Retinal pigment epithelial cell (primary cell): Measurements from ENCODE around the gene SYVN1.
"Not testable (repeated sequence)": the region's sequence is repeated elsewhere in the genome, so short reads cannot be mapped to it uniquely, and the experiment has no call there.

ENCODE experiments used
- DNase-seq: peaks from one replicate; pipeline ENCODE4 v3.0.0-alpha.2; 2010; ENCODE audit warnings: low read depth
- H3K4me3 ChIP-seq: 2 replicates; pipeline ENCODE4 v1.5.1; 2011; ENCODE audit warnings: mild to moderate bottlenecking, low read length, control low read depth, moderate library complexity
- TF ChIP-seq, protein P1 (sequence below): conservative IDR thresholded peaks from 2 replicates; pipeline ENCODE4 v1.5.1; 2011; ENCODE audit warnings: low read depth, low read length, control low read depth, inconsistent platforms

SYVN1 gene

DNA sequence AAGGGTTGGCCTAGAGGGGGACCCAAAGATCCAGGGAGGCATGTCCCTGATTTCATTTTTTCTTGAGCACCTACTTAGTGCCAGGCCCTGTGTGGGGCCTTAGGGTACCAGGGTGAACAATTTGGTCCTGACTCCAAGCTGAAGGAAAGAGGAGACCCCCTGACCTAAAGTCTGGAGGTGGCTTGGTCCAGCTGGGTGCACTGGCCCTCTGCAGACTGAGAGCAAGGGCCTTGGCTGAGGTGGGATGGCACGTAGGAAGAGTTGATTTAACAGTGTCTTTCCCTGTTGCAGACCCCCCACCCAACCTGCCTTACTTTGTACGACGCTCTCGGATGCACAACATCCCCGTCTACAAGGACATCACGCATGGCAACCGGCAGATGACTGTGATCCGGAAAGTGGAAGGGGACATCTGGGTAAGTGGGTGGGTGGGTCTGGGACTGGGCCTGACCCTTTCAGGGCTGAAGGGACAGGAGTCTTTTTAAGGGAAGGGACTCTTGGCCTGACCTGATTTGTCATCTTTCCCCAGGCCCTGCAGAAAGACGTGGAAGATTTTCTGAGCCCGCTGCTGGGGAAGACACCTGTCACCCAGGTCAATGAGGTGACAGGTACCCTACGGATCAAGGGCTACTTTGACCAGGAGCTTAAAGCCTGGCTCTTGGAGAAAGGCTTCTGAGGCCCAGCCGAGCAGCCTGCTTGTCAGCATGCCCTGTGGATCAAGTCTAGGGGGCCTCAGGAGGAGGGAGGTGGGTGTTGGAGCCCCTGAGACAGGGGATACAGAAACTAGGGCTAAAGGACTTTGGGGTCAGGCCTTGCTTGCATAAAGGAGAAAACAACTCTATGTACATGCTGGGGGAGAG is 8.9 kb downstream of the SYVN1 start:
- no peak overlapping the region for H3K4me3 ChIP-seq
- TF ChIP-seq, protein P1, sequence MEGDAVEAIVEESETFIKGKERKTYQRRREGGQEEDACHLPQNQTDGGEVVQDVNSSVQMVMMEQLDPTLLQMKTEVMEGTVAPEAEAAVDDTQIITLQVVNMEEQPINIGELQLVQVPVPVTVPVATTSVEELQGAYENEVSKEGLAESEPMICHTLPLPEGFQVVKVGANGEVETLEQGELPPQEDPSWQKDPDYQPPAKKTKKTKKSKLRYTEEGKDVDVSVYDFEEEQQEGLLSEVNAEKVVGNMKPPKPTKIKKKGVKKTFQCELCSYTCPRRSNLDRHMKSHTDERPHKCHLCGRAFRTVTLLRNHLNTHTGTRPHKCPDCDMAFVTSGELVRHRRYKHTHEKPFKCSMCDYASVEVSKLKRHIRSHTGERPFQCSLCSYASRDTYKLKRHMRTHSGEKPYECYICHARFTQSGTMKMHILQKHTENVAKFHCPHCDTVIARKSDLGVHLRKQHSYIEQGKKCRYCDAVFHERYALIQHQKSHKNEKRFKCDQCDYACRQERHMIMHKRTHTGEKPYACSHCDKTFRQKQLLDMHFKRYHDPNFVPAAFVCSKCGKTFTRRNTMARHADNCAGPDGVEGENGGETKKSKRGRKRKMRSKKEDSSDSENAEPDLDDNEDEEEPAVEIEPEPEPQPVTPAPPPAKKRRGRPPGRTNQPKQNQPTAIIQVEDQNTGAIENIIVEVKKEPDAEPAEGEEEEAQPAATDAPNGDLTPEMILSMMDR: no peak
- DNase-seq: no peak

DNA sequence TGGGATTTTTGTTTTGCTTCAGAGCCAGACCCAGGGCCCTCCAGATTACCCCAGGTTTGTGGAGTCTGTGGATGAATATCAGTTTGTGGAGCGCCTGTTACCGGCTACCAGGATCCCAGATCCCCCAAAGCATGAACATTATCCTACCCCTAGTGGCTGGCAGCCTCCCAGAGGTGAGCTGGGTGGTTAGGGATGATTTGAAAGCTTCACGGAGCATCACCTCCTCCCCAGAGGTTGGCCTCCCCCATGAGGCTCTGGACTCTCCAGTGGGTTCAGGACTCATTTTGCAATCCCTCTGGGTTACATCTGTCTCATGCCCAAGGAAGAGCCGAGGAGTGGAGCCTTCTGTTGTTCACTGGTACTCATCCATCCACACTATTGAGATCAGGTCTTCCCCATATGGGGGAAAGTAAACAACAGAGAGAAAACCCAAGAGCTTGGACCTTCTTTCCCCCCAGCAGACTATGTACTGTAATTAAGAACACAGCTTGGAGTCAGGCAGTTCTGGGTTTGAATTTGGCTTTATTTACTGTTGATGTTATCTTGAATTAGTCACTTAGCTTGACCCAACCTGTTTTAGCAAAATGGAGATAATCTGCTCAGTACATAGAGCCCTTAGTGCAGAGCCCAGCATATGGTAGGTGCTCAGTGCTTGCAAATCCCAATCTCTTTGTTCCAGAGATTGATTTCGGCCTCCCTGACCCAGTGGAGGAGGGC is 9.7 kb downstream of the SYVN1 start:
- no peak overlapping the region for H3K4me3 ChIP-seq
- no peak for DNase-seq
- TF ChIP-seq, protein P1: no peak

DNA sequence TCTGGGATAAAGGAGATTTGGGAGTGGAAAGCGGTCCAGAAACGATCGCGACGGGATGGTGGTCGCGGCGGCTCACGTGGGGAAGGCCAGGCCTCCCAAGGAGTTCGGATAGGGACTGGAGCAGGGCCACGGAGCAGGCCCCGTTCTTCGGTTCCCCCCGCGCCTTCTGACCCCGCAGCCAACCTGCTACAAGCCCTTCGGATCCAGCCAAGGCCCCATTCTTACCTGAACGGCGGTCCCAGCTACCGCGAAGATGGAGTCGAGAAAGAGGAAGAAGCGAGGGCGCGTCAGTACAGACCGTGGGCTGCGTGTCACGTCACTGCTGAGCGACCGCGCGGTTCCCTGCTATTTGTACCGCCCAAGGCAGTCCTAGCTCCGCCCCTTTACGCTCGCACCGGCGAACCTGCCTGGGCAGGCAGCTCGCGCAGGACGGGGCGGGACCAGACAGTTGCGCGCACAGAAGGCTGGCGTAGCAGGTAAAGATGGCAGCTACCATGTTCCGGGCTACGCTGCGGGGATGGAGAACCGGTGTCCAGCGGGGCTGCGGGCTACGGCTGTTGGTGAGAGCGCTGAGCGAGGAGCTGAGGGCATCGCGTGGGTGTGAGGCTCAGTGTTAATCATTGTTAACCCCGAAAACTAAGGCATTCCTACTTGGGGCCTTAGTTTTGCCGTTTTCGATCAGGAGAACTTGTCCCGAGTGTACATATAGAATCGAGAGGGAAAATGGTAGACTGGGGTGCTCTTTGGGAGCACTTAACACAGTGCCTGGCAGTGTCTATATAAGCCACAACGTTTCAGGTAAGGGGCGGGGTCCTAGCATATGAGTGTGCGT is 12.2 kb downstream of the SYVN1 start, which contains the start of the genes FAU and MRPL49:
Gene FAU, minus strand, starts transcription at position 270 of the 832 bp plus-strand sequence. CDS start 321 bp downstream, outside the sequence.
Gene MRPL49, plus strand, starts transcription at position 457 of the 832 bp plus-strand sequence. Its CDS starts 26 bp downstream, at position 483.
- H3K4me3 ChIP-seq: peak within 1 kb of the TSS; percentile 98
- TF ChIP-seq, protein P1: no peak
- peak; percentile 94 for DNase-seq

DNA sequence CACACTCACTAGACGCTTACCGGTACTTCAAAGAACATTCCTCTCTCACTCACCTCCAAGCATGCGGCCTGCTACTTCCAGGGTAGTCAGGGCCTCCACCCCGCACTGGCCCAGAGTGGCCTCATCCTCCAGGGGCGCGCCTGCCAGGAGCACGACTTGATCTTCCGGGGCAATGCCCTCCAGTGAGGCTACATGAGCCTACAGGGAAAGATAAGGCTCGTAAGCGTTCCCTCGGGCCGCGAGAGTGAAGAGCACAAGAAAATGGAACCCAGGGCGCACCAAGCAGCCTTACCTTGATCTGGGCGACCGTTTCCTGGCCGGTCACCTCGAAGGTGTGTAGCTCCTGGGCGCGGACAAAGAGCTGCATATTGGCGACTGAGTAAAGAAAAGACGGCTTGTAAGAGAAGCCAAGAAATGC is 12.9 kb downstream of the SYVN1 start:
- no peak for DNase-seq
- H3K4me3 ChIP-seq: peak overlapping the region; percentile 98

DNA sequence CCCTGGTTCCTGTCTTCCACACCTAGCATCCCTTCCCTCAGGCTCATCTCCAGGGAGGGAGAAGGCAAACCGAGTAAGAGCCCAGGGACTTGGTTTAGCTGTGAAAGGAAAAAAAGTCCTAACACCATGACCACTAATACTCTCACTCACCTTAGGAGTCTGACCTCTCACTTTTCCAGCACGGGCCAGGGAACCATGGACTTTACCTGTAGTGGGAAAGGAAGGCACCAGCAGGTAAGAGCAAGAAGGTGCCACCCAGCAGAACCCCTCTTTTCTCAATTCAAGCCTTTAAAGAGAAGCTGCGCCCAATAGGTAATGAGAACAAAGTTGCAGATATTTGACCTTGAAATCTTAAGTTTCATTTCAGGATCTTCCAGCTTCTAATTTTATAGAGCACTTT is 13.5 kb downstream of the SYVN1 start:
- TF ChIP-seq, protein P1: no peak
- H3K4me3 ChIP-seq: peak overlapping the region; percentile 98
- DNase-seq: no peak

More for the DNA sequence above, 12.9 kb downstream of the SYVN1 start:
- TF ChIP-seq, protein P1: no peak

DNA sequence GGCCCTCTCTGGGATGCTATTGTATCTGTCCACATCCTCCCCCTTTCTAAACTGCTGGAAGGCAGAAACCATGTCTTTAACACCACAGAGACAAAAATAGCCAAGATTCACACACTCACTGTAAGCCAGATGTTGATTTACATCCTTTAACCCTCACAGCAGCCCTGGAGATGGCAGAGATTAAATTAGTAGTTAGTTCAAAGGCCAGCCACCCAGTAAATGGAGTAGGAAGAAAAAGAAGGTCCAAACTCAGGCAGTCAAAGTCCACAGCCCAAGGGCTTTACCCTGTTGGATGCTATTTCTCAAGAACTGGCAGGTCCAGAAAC is 14.7 kb downstream of the SYVN1 start:
- DNase-seq: no peak
- no peak overlapping the region for H3K4me3 ChIP-seq
- TF ChIP-seq, protein P1: no peak

DNA sequence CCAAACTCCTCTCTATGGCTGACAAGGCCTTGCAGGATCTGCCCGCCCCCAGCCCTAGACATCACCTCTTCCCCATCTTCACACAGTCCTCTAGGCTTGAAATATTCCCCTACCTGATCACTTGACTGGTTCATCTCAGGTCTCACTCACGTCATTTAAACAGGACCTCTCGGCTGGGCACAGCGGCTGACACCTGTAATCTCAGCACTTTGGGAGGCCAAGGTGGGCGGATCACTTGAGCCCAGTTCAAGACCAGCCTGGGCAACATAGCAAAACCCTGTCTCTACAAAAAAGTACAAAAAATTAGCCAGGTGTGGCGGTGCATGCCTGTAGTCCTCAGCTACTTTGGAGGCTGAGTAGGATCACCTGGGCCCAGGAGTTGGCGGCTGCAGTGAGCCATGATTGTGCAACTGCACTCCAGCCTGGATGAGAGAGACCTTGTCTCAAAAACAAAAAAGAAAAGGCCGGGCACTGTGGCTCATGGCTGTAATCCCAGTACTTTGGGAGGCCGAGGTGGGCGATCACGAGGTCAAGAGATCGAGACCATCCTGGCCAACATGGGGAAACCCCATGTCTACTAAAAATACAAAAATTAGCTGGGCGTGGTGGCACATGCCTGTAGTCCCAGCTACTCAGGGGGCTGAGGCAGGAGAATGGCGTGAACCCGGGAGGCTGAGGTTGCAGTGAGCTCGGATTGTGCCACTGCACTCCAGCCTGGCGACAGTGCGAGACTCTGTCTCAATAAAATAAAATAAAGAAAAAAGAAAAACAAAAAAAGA is 15.2 kb downstream of the SYVN1 start:
- not testable (repeated sequence) for DNase-seq, H3K4me3 ChIP-seq
